SKM-1 treated with dmso at 0.1 percent for 144 hours (cell line): Measurements from ENCODE around the gene SLCO4A1.

Source experiments
- DNase-seq: peaks from one replicate; lab custom pipeline; 2025; ENCODE audit not compliant: unreplicated experiment; lab: John Stamatoyannopoulos, UW

SLCO4A1 gene

DNA sequence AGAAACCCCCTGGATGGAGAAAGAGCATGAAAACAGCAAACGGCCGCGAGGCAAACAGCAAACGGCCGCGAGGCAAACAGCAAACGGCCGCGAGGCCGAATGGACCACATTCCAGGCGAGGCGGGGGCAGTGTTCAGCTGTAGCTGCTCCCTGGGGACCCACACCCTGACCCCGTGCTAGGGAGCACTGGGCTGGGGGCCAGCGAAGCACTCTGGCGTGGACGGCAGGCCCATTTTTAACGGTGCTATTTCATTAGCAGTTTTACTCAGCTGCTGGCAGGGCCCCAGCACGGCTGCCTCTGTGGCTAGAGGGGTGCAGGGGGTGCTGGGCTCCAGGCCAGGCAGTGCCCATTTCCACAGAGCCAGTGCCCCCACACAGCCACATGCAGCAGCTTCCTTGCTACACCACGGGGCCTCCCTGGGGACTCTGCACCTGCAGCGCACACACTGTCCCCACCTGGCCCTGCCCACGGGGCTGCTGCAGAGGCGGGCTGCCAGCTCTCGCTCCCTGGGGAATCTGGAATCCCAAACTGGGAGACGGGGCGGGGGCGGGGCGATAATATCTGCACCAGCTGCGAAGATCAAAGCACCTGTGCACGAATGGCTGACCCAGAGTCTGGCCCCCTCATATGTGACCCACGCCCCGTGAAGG, 35.6 kb upstream of the SLCO4A1 start:
- no peak for DNase-seq

- no peak for DNase-seq
Observed at GRCh38 chr20:62607366-62608217, 34.7 kb upstream of the SLCO4A1 start.

GRCh38 chr20:62608218-62608565, 34.1 kb upstream of the SLCO4A1 start:
- no peak for DNase-seq

DNA sequence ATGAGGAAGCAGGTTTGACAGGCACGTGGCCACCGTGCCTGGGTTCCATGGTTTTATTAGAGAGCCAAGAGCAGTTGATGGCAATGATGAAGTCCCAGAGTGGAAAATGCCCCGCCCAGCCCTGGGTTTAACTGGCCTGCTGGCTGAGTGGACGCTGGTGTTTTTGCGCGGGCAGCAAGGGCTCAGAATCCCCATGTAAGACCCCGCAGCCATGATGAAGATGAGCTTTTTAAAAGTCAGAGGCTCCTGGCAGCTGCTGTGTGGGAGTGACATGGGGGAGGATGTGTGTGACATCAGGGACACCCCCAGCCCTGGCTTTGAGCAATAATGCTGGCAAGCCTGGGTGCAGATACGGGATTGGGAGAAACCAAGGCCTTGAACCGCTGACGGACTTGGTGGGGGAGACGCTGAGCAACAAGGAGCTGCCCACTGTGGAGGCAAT, 33.0 kb upstream of the SLCO4A1 start:
- DNase-seq = no peak

- no peak for DNase-seq
Observed at GRCh38 chr20:62609811-62610757, 32.2 kb upstream of the SLCO4A1 start.

DNA sequence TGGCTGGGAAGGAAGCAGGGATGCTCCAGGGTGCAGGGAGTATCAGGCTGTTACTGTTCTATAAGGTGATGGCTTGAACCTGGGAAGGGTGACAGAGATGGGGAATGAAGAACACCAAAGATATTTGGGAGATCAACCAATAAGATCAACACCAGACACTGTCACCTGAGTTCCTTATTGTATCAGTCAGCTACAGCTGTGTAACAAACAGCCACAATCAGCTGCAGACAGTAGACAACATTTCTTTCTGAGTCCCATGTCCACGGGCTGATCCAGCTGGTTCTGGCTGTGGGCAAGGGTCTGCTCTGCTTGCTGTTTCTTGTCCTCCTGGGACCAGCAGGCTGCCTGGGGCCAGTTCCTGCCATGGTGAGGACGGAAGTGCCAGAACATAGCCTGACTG, 31.3 kb upstream of the SLCO4A1 start:
- DNase-seq = no peak

- DNase-seq = no peak
Observed at GRCh38 chr20:62611819-62612218, 30.5 kb upstream of the SLCO4A1 start.

DNA sequence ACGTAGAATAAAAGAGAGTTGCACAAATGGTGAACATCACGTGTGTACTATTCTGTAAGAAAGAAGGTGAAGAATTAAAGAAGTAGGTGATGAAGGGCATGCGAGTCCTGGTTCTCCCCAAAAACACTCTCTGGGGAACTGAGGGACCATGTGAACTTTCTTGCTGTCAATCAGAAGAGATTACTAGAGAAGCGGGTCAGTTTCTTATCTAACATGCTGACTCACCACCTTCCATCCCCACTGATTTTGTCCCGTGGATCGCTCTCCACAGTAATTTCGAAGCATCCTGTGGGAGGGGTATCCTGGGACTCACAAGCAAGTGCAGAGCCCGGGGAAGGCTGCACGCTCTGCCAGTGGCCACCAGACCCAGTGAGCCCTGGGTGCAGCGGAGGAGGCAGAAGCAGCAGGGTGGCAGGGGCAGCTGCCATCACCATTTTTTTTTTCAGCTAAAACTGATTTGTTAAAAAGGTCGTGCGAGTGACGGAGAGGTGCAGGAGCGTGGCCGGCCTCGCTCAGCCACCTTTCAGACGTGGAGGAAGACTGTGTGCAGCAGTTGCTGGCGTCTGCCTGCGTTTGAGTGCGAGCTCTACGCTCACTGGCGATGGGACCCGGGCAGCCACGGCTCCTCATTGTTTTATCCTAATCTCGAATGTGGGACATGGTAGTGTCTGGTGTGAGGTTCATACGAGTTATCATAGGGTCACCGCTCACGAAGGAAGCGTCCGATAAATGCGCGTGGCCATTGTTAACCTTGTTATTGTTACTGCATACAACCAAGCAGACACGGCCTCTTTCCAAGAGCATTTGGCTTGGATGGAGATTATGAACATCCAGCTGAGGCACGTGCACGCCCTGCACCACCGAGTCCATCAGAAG, 28.0 kb upstream of the SLCO4A1 start:
- no peak for DNase-seq

- no peak for DNase-seq
Observed at GRCh38 chr20:62614961-62615680, 27.2 kb upstream of the SLCO4A1 start.

DNA sequence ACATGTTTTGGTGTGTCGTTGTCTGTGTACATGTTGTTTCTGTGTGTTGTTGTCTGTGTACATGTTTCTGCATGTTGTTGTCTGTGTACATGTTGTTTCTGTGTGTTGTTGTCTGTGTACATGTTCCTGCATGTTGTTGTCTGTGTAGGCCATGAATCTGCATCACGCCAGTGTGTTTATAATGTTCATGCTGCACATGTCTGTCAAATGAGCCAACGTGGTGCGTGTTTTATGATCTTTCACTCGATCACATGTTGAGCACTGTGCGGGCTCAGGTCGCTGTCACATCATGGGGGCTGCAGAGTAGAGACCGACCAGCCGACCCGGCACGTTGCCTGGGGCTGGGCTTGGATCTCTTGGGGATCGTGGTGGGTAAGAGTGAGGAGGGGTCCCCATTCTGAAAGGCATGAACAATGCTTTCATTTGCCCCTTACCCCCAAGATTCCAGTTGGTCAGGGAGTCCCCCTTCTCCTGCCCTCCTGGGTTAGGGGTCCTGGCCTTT, 26.5 kb upstream of the SLCO4A1 start:
- DNase-seq = no peak

- DNase-seq = peak; percentile 67
Observed at GRCh38 chr20:62616728-62617621, 25.3 kb upstream of the SLCO4A1 start.

GRCh38 chr20:62617711-62618483, 24.4 kb upstream of the SLCO4A1 start:
- DNase-seq = peak; percentile 33

GRCh38 chr20:62618611-62619529, 23.4 kb upstream of the SLCO4A1 start:
- DNase-seq = no peak

DNA sequence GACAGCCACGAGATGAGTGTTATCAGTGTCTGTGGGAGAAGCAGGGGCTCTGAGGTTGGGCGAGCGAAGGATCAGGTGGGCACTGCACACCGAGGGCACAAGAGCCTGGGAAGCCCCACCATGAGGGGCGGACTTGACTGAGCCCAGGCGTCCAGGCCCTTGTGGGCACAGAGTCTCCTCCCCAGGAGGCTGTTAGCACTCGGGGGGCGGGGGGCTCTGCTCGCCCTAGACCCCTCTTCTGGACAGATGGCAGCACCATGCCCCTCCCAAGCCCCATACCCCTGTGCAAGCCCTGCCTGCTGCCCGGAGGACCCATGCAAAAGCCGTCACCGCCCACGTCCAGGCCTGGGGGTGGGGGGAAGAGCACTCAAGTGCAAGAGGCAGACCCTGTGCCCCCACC, 21.7 kb upstream of the SLCO4A1 start:
- no peak for DNase-seq

GRCh38 chr20:62621251-62622110, 20.8 kb upstream of the SLCO4A1 start:
- DNase-seq = no peak
